HL-60 (cell line): Measurements from ENCODE around the gene EPHB3.

Experiments used
- DNase-seq, 2 experiments: peaks; one replicate each; pipeline ENCODE4 v3.0.0-alpha.2; 2010 to 2020; ENCODE audit warnings: low read depth in 1 of 2, low spot score in 1 of 2
- H3K27ac ChIP-seq: fragments of 250-450 bp; sonication (Bioruptor Pico); replicated peaks from 2 replicates; pipeline ENCODE4 v1.5.1; 2020; ENCODE audit warnings: mild to moderate bottlenecking, moderate library complexity
- H3K27me3 ChIP-seq: fragments of 250-450 bp; sonication (Bioruptor Pico); 2 replicates; pipeline ENCODE4 v1.5.1; 2021; ENCODE audit warnings: mild to moderate bottlenecking, moderate library complexity; ENCODE audit not compliant: insufficient read depth, poor library complexity, severe bottlenecking
- H3K4me3 ChIP-seq: replicated peaks from 2 replicates; pipeline ENCODE4 v1.5.1; 2011; ENCODE audit warnings: mild to moderate bottlenecking, control low read depth, low read length; ENCODE audit not compliant: insufficient read depth
- GABPA ChIP-seq: IDR thresholded peaks from 2 replicates; pipeline ENCODE4 v1.6.1; 2012; ENCODE audit warnings: low read depth
- POLR2AphosphoS5 ChIP-seq: IDR thresholded peaks from 2 replicates; pipeline ENCODE4 v1.6.1; 2012; ENCODE audit warnings: low read depth
- SPI1 ChIP-seq: IDR thresholded peaks from 2 replicates; pipeline ENCODE4 v1.6.1; 2012; ENCODE audit warnings: low read depth, mild to moderate bottlenecking, borderline replicate concordance
- TF ChIP-seq, protein P1 (sequence below): IDR thresholded peaks from one replicate; pipeline ENCODE4 v1.5.1; 2011; ENCODE audit warnings: low read length, control low read depth, inconsistent platforms; ENCODE audit not compliant: insufficient read depth
- TF ChIP-seq, protein P2 (sequence below): IDR thresholded peaks from 2 replicates; pipeline ENCODE4 v1.6.1; 2012; ENCODE audit warnings: low read depth; ENCODE audit not compliant: insufficient replicate concordance

EPHB3 gene

DNA sequence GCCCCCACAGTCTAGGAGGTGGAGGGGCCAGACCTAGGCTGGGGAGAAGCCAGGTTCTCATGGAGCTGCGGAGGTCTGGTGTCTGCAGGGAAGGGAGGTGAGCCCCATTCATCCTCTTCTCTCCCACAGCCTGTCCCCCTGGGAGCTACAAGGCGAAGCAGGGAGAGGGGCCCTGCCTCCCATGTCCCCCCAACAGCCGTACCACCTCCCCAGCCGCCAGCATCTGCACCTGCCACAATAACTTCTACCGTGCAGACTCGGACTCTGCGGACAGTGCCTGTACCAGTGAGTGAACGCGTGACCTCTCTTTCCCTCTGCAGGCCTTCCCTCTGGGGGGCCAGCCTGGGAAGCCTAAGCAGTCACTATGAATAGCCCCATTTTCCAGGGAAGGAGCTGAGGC, 14.1 kb downstream of the EPHB3 start:
- TF ChIP-seq POLR2AphosphoS5 (no peak), GABPA (no peak), SPI1 (no peak)
- TF ChIP-seq, protein P1, sequence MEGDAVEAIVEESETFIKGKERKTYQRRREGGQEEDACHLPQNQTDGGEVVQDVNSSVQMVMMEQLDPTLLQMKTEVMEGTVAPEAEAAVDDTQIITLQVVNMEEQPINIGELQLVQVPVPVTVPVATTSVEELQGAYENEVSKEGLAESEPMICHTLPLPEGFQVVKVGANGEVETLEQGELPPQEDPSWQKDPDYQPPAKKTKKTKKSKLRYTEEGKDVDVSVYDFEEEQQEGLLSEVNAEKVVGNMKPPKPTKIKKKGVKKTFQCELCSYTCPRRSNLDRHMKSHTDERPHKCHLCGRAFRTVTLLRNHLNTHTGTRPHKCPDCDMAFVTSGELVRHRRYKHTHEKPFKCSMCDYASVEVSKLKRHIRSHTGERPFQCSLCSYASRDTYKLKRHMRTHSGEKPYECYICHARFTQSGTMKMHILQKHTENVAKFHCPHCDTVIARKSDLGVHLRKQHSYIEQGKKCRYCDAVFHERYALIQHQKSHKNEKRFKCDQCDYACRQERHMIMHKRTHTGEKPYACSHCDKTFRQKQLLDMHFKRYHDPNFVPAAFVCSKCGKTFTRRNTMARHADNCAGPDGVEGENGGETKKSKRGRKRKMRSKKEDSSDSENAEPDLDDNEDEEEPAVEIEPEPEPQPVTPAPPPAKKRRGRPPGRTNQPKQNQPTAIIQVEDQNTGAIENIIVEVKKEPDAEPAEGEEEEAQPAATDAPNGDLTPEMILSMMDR, result no peak
- TF ChIP-seq, protein P2, sequence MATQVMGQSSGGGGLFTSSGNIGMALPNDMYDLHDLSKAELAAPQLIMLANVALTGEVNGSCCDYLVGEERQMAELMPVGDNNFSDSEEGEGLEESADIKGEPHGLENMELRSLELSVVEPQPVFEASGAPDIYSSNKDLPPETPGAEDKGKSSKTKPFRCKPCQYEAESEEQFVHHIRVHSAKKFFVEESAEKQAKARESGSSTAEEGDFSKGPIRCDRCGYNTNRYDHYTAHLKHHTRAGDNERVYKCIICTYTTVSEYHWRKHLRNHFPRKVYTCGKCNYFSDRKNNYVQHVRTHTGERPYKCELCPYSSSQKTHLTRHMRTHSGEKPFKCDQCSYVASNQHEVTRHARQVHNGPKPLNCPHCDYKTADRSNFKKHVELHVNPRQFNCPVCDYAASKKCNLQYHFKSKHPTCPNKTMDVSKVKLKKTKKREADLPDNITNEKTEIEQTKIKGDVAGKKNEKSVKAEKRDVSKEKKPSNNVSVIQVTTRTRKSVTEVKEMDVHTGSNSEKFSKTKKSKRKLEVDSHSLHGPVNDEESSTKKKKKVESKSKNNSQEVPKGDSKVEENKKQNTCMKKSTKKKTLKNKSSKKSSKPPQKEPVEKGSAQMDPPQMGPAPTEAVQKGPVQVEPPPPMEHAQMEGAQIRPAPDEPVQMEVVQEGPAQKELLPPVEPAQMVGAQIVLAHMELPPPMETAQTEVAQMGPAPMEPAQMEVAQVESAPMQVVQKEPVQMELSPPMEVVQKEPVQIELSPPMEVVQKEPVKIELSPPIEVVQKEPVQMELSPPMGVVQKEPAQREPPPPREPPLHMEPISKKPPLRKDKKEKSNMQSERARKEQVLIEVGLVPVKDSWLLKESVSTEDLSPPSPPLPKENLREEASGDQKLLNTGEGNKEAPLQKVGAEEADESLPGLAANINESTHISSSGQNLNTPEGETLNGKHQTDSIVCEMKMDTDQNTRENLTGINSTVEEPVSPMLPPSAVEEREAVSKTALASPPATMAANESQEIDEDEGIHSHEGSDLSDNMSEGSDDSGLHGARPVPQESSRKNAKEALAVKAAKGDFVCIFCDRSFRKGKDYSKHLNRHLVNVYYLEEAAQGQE, result no peak
- no peak overlapping the region for H3K27ac ChIP-seq
- DNase-seq, result no peak
- no peak overlapping the region for H3K4me3 ChIP-seq
- H3K27me3 ChIP-seq, result no peaks in the 10 kb centered on the region

DNA sequence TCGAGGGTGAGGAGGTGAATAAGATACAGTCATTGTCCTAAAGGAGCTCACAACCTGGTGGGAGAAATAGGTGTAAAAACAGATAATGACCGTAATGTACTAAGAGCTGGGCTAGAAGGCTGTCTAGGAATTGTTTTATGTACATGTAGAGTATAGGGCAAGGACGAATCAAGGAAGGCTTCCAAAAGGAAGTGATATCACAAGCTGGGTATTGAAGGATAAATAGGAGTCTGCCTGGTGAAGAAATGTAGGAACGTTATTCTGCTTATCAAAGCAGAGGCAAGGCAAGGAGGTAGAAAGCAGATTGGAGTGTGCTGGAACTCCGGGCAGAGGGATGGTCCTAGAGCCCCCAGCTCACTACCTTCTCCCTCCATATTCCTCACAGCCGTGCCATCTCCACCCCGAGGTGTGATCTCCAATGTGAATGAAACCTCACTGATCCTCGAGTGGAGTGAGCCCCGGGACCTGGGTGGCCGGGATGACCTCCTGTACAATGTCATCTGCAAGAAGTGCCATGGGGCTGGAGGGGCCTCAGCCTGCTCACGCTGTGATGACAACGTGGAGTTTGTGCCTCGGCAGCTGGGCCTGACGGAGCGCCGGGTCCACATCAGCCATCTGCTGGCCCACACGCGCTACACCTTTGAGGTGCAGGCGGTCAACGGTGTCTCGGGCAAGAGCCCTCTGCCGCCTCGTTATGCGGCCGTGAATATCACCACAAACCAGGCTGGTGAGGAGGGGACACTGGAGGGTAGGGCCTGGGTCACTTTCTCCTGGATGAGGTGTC, 15.1 kb downstream of the EPHB3 start:
- Histone ChIP-seq H3K27me3 (no peaks in the 10 kb centered on the region), H3K4me3 (no peak overlapping the region), H3K27ac (no peak overlapping the region)
- TF ChIP-seq GABPA (no peak), SPI1 (no peak), POLR2AphosphoS5 (no peak)
- TF ChIP-seq, protein P1, result no peak
- TF ChIP-seq, protein P2, result no peak
- no peak for DNase-seq

DNA sequence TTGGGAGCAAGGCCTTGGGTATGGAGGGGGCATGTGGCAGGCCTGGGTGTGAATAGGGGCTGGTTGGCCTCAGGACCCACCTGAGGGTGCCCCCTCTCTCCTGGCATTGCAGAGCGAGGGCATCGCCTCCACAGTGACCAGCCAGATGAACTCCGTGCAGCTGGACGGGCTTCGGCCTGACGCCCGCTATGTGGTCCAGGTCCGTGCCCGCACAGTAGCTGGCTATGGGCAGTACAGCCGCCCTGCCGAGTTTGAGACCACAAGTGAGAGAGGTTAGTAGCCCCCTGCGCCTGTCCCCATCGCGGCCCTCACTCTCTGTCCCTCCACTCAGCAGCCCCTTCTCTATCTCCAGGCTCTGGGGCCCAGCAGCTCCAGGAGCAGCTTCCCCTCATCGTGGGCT, 16.0 kb downstream of the EPHB3 start:
- H3K27ac ChIP-seq, result no peak overlapping the region
- no peak overlapping the region for H3K4me3 ChIP-seq
- no peak for DNase-seq
- H3K27me3 ChIP-seq, result no peaks in the 10 kb centered on the region
- TF ChIP-seq, protein P1, result no peak
- TF ChIP-seq GABPA, result no peak
- TF ChIP-seq, protein P2, result no peak
- no peak for TF ChIP-seq SPI1
- no peak for TF ChIP-seq POLR2AphosphoS5
